ENCODE results near the gene CCDC30.
"Not testable (repeated sequence)": the region's sequence is repeated elsewhere in the genome, so short reads cannot be mapped to it uniquely, and the experiment has no call there.

The CCDC30 gene

GRCh38 chr1:42466030-42466429 is 2.9 kb downstream of the CCDC30 start:
- Histone ChIP-seq H3K36me3 (ENCODE audit: control insufficient read depth, insufficient read depth, low read length) (no peaks in the 10 kb centered on the region), H3K9ac (no peak overlapping the region), H3K4me2 (ENCODE audit: low read length) (no peak overlapping the region), H3K27ac (no peak overlapping the region), H3K27me3 (ENCODE audit: control insufficient read depth, insufficient read depth, low read length) (no peaks in the 10 kb centered on the region), H3K79me2 (no peaks in the 10 kb centered on the region), H2AFZ (no peak overlapping the region), H3K4me1 (no peaks in the 10 kb centered on the region), H3K4me3 (ENCODE audit: low read depth, low read length) (no peak overlapping the region), H3K9me3 (ENCODE audit: control insufficient read depth, low read length) (no peaks in the 10 kb centered on the region)
- no peak for TF ChIP-seq CTCF (IDR thresholded peaks at IDR 0.05)

- no peak overlapping the region for H2AFZ ChIP-seq
- no peak overlapping the region for H3K9ac ChIP-seq
- no peak for TF ChIP-seq CTCF (IDR thresholded peaks at IDR 0.05)
- no peak overlapping the region for H3K27ac ChIP-seq
- H3K4me3 ChIP-seq (ENCODE audit: low read depth, low read length) = no peak overlapping the region
- no peaks in the 10 kb centered on the region for H3K36me3 ChIP-seq (ENCODE audit: control insufficient read depth, insufficient read depth, low read length)
- H3K4me2 ChIP-seq (ENCODE audit: low read length) = no peak overlapping the region
- no peaks in the 10 kb centered on the region for H3K79me2 ChIP-seq
- no peaks in the 10 kb centered on the region for H3K4me1 ChIP-seq
- H3K9me3 ChIP-seq (ENCODE audit: control insufficient read depth, low read length) = no peaks in the 10 kb centered on the region
- no peaks in the 10 kb centered on the region for H3K27me3 ChIP-seq (ENCODE audit: control insufficient read depth, insufficient read depth, low read length)
Observed at GRCh38 chr1:42469727-42470126, 6.6 kb downstream of the CCDC30 start.

- Histone ChIP-seq H3K4me2 (ENCODE audit: low read length) (no peak overlapping the region), H3K36me3 (ENCODE audit: control insufficient read depth, insufficient read depth, low read length) (no peaks in the 10 kb centered on the region), H3K27me3 (ENCODE audit: control insufficient read depth, insufficient read depth, low read length) (no peaks in the 10 kb centered on the region), H3K79me2 (no peaks in the 10 kb centered on the region), H3K9me3 (ENCODE audit: control insufficient read depth, low read length) (no peaks in the 10 kb centered on the region), H3K27ac (no peak overlapping the region), H3K9ac (no peak overlapping the region), H3K4me3 (ENCODE audit: low read depth, low read length) (no peak overlapping the region), H2AFZ (no peak overlapping the region), H3K4me1 (no peaks in the 10 kb centered on the region)
- no peak for TF ChIP-seq CTCF (IDR thresholded peaks at IDR 0.05)
Observed at GRCh38 chr1:42476605-42477004, 13.5 kb downstream of the CCDC30 start.

GRCh38 chr1:42477354-42477753 is 14.3 kb downstream of the CCDC30 start:
- not testable (repeated sequence) for H3K27me3 ChIP-seq (ENCODE audit: control insufficient read depth, insufficient read depth, low read length); H2AFZ ChIP-seq; H3K36me3 ChIP-seq (ENCODE audit: control insufficient read depth, insufficient read depth, low read length); H3K27ac ChIP-seq; H3K4me2 ChIP-seq (ENCODE audit: low read length); H3K79me2 ChIP-seq; H3K9me3 ChIP-seq (ENCODE audit: control insufficient read depth, low read length); H3K4me3 ChIP-seq (ENCODE audit: low read depth, low read length); H3K4me1 ChIP-seq; H3K9ac ChIP-seq

GRCh38 chr1:42477775-42478174 is 14.7 kb downstream of the CCDC30 start:
- Histone ChIP-seq H3K27me3 (ENCODE audit: control insufficient read depth, insufficient read depth, low read length) (no peaks in the 10 kb centered on the region), H3K27ac (no peak overlapping the region), H3K79me2 (no peaks in the 10 kb centered on the region), H2AFZ (no peak overlapping the region), H3K9ac (no peak overlapping the region), H3K4me1 (no peaks in the 10 kb centered on the region), H3K9me3 (ENCODE audit: control insufficient read depth, low read length) (no peaks in the 10 kb centered on the region), H3K36me3 (ENCODE audit: control insufficient read depth, insufficient read depth, low read length) (no peaks in the 10 kb centered on the region), H3K4me3 (ENCODE audit: low read depth, low read length) (no peak overlapping the region), H3K4me2 (ENCODE audit: low read length) (no peak overlapping the region)
- no peak for TF ChIP-seq CTCF (IDR thresholded peaks at IDR 0.05)
